ENCODE results near the gene RGS9BP.

Gene RGS9BP

GRCh38 chr19:32658075-32658474 is 17.6 kb upstream of the RGS9BP start:
- no peak for DNase-seq
- intact Hi-C loops (cut with DNase I; ENCODE audit: low total_unique reads) = no loop called here
- Histone ChIP-seq H3K9me3 (no peaks in the 10 kb centered on the region), H3K4me1 (peaks cover 0 to 8% (median 2%) of the 10 kb centered on the region in 4 donors), H3K27me3 (no peaks in the 10 kb centered on the region), H3K36me3 (peaks cover 14 to 60% (median 36%) of the 10 kb centered on the region in 3 donors), H3K4me3 (no peak overlapping the region), H3K27ac (no peak overlapping the region)
- no peak for TF ChIP-seq CTCF (IDR thresholded peaks at IDR 0.05)

GRCh38 chr19:32658527-32658926 is 17.1 kb upstream of the RGS9BP start:
- intact Hi-C loops (cut with DNase I; ENCODE audit: low total_unique reads) = no loop called here
- peaks cover 0 to 5% (median 2%) of the 10 kb centered on the region in 4 donors for H3K4me1 ChIP-seq
- H3K27ac ChIP-seq = no peak overlapping the region
- H3K9me3 ChIP-seq = no peaks in the 10 kb centered on the region
- H3K4me3 ChIP-seq = no peak overlapping the region
- peaks cover 14 to 57% (median 36%) of the 10 kb centered on the region in 3 donors for H3K36me3 ChIP-seq
- H3K27me3 ChIP-seq = no peaks in the 10 kb centered on the region
- no peak for TF ChIP-seq CTCF (IDR thresholded peaks at IDR 0.05)
- DNase-seq = no peak

GRCh38 chr19:32661318-32661717 is 14.3 kb upstream of the RGS9BP start:
- H3K4me1 ChIP-seq = peaks cover 0 to 4% (median 0%) of the 10 kb centered on the region in 4 donors
- H3K27ac ChIP-seq = no peak overlapping the region
- peaks cover 4 to 38% (median 20%) of the 10 kb centered on the region in 3 donors for H3K36me3 ChIP-seq
- DNase-seq = no peak
- no peak overlapping the region for H3K4me3 ChIP-seq
- no peaks in the 10 kb centered on the region for H3K9me3 ChIP-seq
- no peaks in the 10 kb centered on the region for H3K27me3 ChIP-seq
- intact Hi-C loops (cut with DNase I; ENCODE audit: low total_unique reads) = no loop called here
- no peak for TF ChIP-seq CTCF (IDR thresholded peaks at IDR 0.05)

GRCh38 chr19:32662186-32662585 is 13.5 kb upstream of the RGS9BP start:
- Histone ChIP-seq H3K9me3 (no peaks in the 10 kb centered on the region), H3K27me3 (no peaks in the 10 kb centered on the region), H3K27ac (no peak overlapping the region), H3K36me3 (peaks cover 0 to 33% (median 15%) of the 10 kb centered on the region in 3 donors), H3K4me1 (peaks cover 0 to 4% (median 0%) of the 10 kb centered on the region in 4 donors), H3K4me3 (no peak overlapping the region)
- intact Hi-C loops (cut with DNase I; ENCODE audit: low total_unique reads) = no loop called here
- no peak for DNase-seq
- TF ChIP-seq CTCF (IDR thresholded peaks at IDR 0.05) = no peak

GRCh38 chr19:32666084-32666483 is 9.6 kb upstream of the RGS9BP start:
- Histone ChIP-seq H3K27ac (no peak overlapping the region), H3K36me3 (peaks cover 0 to 16% (median 4%) of the 10 kb centered on the region in 3 donors), H3K4me3 (no peak overlapping the region), H3K4me1 (no peaks in the 10 kb centered on the region), H3K9me3 (no peaks in the 10 kb centered on the region), H3K27me3 (no peaks in the 10 kb centered on the region)
- intact Hi-C loops (cut with DNase I; ENCODE audit: low total_unique reads) = no loop called here
- TF ChIP-seq CTCF (IDR thresholded peaks at IDR 0.05) = no peak
- no peak for DNase-seq

- Histone ChIP-seq H3K27ac (no peak overlapping the region), H3K9me3 (no peaks in the 10 kb centered on the region), H3K4me3 (no peak overlapping the region), H3K36me3 (peaks cover 0 to 4% (median 4%) of the 10 kb centered on the region in 3 donors), H3K27me3 (no peaks in the 10 kb centered on the region), H3K4me1 (peaks cover 0 to 15% (median 14%) of the 10 kb centered on the region in 4 donors)
- TF ChIP-seq CTCF (IDR thresholded peaks at IDR 0.05) = no peak
- DNase-seq = no peak
- intact Hi-C loops (cut with DNase I; ENCODE audit: low total_unique reads) = no loop called here
Observed at GRCh38 chr19:32669310-32669709, 6.3 kb upstream of the RGS9BP start.

Measured in tibial artery (tissue), 4 donors.